ENCODE measurements around the gene CSGALNACT2. TPM values are rescaled to one million over a fixed set of nuclear protein-coding genes. Genes with fewer than 3 reads are reported as not detected.
A peak's percentile ranks its signal among the peaks of the same experiment; 100 is the strongest.

Gene CSGALNACT2
- total and polyA plus RNA-seq, 9 of the 15 experiments (the other 6 are each of a cell fraction or from before 2014, with no cell fraction given): 1.4 to 7.3 (median 3.5) TPM

- no peak for FAIRE-seq
- Histone ChIP-seq H3K27ac (ENCODE audit: extremely low read depth, low read depth, low read length) (no peak overlapping the region), H4K20me1 (replicated peaks; ENCODE audit: control insufficient read depth, insufficient read depth, low read length) (no peaks in the 10 kb centered on the region), H3K36me3 (ENCODE audit: control insufficient read depth, insufficient read depth, low read length) (no peaks in the 10 kb centered on the region), H3K9me3 (replicated peaks; ENCODE audit: control insufficient read depth, insufficient read depth, low read depth, low read length) (no peaks in the 10 kb centered on the region), H2AFZ (ENCODE audit: low read depth, low read length) (no peak overlapping the region), H3K79me2 (ENCODE audit: control insufficient read depth, insufficient read depth, low read length) (no peaks in the 10 kb centered on the region), H3K27me3 (ENCODE audit: control insufficient read depth in 2 of 2, insufficient read depth in 2 of 2, low read length in 2 of 2) (no peaks in the 10 kb centered on the region; a peak in 1 of 5 replicates), H3K4me1 (replicated peaks in 1 of 2; ENCODE audit: control insufficient read depth in 2 of 2, insufficient read depth in 2 of 2, low read length in 2 of 2) (no peaks in the 10 kb centered on the region), H3K4me3 (no peak overlapping the region), H3K4me2 (ENCODE audit: insufficient read depth, low read length) (no peak overlapping the region), H3K9me1 (ENCODE audit: control insufficient read depth, insufficient read depth, low read length) (no peaks in the 10 kb centered on the region), H3K9ac (ENCODE audit: insufficient read depth in 1 of 2, low read depth in 2 of 2, low read length in 2 of 2) (no peak overlapping the region)
- CTCF ChIA-PET (ENCODE audit: low intra/inter-chr PET ratio): no interaction called here
- ATAC-seq: no peak
- DNase-seq (ENCODE audit: extremely low read depth in 1 of 4, low spot score in 3 of 4): no peak
- in situ Hi-C loops (cut with MboI): no loop called here
- WGBS (ENCODE audit: insufficient coverage, low coverage, missing lambda C conversion rate): 63% methylated on average over 4 of the region's 4 CpGs
- TF ChIP-seq MAFG (tag; conservative IDR thresholded peaks at IDR 0.05) (0 out of 2 replicates have a peak, but pooled peaks have one; percentile 7), BACH1 (tag; IDR thresholded peaks at IDR 0.05) (no peak), CEBPB (tag; IDR thresholded peaks at IDR 0.05) (no peak), RBM39 (optimal IDR thresholded peaks at IDR 0.05; ENCODE audit: low read depth, low read length) (no peak), ZNF316 (IDR thresholded peaks at IDR 0.05) (peak; percentile 51), HDAC2 (IDR thresholded peaks at IDR 0.05) (no peak), ZNF23 (CRISPR knock-in tag; IDR thresholded peaks at IDR 0.05) (no peak), C11orf30 (IDR thresholded peaks at IDR 0.05; ENCODE audit: low read depth) (peak; percentile 52), ZNF445 (CRISPR knock-in tag; IDR thresholded peaks at IDR 0.05; ENCODE audit: low read depth) (no peak)
- POLR2A ChIA-PET: no interaction called here
- no TSS peak for BruUV-seq (replicated peaks)
- intact Hi-C loops (cut with micrococcal nuclease): no loop called here
Measured at GRCh38 chr10:43186150-43186549, 47.9 kb downstream of the CSGALNACT2 start.
